ENCODE measurements around the gene MTIF2. TPM values are rescaled to one million over a fixed set of nuclear protein-coding genes. Genes with fewer than 3 reads are reported as not detected.
"Not testable (repeated sequence)": the region's sequence is repeated elsewhere in the genome, so short reads cannot be mapped to it uniquely, and the experiment has no call there.

The MTIF2 gene
- total RNA-seq, 1 experiment from 2014 or later, result 34.1 TPM

DNA sequence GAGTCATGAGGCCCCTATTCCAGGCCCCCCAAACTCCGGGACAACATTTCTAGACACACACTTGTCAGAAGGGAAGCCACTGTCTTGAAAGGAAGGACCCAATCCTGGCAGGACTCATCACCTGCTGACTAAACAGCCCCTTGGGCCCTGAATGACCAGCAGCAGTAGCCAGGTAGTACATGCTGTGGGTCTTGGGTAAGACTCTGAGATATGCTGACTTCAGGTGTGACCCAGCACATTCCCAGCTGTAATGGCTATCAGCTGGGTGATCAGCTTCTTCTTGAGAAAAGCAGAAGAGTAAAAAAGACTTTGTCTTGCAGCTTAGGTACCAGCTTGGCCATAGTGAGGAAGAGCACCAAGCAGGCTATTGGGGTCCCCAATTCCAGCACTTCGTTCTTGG, 72.5 kb downstream of the MTIF2 start:
- DNase-seq (ENCODE audit: low read depth, low spot score) (no peak), ATAC-seq (no peak)
- no peak overlapping the region for H3K4me3 ChIP-seq (ENCODE audit: low read depth in 2 of 2, low read length in 2 of 2)
- in situ Hi-C loops (cut with HindIII; ENCODE audit: low pct_unique_long_range_greater_than_20kb, low sequenced_read_pairs) (no loop called here), intact Hi-C loops (cut with micrococcal nuclease; ENCODE audit: unreplicated experiment) (no loop called here)
- ChIA-PET POLR2A (no interaction called here), CTCF (no interaction called here)
- H3K27ac ChIP-seq (ENCODE audit: low read length), result no peak overlapping the region
- H3K27me3 ChIP-seq (ENCODE audit: control insufficient read depth, insufficient read depth, low read length), result no peaks in the 10 kb centered on the region
- TF ChIP-seq, protein P1, sequence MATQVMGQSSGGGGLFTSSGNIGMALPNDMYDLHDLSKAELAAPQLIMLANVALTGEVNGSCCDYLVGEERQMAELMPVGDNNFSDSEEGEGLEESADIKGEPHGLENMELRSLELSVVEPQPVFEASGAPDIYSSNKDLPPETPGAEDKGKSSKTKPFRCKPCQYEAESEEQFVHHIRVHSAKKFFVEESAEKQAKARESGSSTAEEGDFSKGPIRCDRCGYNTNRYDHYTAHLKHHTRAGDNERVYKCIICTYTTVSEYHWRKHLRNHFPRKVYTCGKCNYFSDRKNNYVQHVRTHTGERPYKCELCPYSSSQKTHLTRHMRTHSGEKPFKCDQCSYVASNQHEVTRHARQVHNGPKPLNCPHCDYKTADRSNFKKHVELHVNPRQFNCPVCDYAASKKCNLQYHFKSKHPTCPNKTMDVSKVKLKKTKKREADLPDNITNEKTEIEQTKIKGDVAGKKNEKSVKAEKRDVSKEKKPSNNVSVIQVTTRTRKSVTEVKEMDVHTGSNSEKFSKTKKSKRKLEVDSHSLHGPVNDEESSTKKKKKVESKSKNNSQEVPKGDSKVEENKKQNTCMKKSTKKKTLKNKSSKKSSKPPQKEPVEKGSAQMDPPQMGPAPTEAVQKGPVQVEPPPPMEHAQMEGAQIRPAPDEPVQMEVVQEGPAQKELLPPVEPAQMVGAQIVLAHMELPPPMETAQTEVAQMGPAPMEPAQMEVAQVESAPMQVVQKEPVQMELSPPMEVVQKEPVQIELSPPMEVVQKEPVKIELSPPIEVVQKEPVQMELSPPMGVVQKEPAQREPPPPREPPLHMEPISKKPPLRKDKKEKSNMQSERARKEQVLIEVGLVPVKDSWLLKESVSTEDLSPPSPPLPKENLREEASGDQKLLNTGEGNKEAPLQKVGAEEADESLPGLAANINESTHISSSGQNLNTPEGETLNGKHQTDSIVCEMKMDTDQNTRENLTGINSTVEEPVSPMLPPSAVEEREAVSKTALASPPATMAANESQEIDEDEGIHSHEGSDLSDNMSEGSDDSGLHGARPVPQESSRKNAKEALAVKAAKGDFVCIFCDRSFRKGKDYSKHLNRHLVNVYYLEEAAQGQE (IDR thresholded peaks at IDR 0.05; ENCODE audit: insufficient read depth in 1 of 2, low read depth in 2 of 2, low read length in 1 of 2), result no peak
- TF ChIP-seq POLR2AphosphoS5 (IDR thresholded peaks at IDR 0.05; ENCODE audit: low read depth, low read length) (no peak), TCF7L2 (IDR thresholded peaks at IDR 0.05; ENCODE audit: low read depth, low read length) (no peak)
- TF ChIP-seq, protein P2, sequence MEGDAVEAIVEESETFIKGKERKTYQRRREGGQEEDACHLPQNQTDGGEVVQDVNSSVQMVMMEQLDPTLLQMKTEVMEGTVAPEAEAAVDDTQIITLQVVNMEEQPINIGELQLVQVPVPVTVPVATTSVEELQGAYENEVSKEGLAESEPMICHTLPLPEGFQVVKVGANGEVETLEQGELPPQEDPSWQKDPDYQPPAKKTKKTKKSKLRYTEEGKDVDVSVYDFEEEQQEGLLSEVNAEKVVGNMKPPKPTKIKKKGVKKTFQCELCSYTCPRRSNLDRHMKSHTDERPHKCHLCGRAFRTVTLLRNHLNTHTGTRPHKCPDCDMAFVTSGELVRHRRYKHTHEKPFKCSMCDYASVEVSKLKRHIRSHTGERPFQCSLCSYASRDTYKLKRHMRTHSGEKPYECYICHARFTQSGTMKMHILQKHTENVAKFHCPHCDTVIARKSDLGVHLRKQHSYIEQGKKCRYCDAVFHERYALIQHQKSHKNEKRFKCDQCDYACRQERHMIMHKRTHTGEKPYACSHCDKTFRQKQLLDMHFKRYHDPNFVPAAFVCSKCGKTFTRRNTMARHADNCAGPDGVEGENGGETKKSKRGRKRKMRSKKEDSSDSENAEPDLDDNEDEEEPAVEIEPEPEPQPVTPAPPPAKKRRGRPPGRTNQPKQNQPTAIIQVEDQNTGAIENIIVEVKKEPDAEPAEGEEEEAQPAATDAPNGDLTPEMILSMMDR (IDR thresholded peaks at IDR 0.05), result no peak
- H3K9me3 ChIP-seq (ENCODE audit: control insufficient read depth, insufficient read depth, low read depth, low read length), result no peaks in the 10 kb centered on the region; the same call in 1 of the 2 replicates
- BruUV-seq (replicated peaks), result no TSS peak
- no peaks in the 10 kb centered on the region for H3K4me1 ChIP-seq (ENCODE audit: control insufficient read depth, insufficient read depth, low read length)
- H3K36me3 ChIP-seq (ENCODE audit: control insufficient read depth, insufficient read depth, low read length), result no peaks in the 10 kb centered on the region

DNA sequence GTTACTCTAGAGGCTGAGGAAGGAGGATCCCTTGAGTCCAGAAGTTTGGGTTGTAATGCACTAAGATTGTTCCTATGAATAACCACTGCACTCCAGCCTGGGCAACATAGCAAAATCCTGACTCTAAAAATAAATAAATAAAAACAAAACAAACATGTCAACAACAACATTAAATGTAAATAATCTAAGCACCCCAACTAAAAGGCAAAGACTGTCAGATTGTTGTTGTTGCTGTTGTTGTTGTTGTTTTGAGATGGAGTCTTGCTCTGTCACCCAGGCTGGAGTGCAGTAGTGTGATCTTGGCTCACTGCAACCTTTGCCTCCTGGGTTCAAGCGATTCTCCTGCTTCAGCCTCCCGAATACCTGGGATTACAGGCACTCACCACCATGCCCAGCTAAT, 77.1 kb downstream of the MTIF2 start:
- CTCF ChIA-PET, ATAC-seq: not testable (repeated sequence)

DNA sequence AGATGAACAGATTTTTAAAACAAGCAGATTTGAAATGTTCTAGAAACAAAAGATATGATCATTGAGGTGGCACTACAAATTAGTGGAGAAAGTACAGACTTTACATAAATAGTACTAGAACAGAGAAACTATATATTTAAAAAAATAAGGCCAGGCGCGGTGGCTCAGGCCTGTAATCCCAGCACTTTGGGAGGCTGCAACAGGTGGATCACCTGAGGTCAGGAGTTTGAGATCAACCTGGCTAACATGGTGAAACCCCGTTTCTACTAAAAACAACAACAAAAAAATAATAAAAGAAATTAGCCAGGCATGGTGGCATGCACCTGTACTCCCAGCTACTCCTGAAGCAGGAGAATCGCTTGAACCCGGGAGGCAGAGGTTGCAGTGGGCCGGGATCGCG, 82.2 kb downstream of the MTIF2 start:
- POLR2A ChIA-PET; BruUV-seq (replicated peaks); H3K4me1 ChIP-seq (ENCODE audit: control insufficient read depth, insufficient read depth, low read length); intact Hi-C loops (cut with micrococcal nuclease; ENCODE audit: unreplicated experiment); CTCF ChIA-PET; in situ Hi-C loops (cut with HindIII; ENCODE audit: low pct_unique_long_range_greater_than_20kb, low sequenced_read_pairs); H3K36me3 ChIP-seq (ENCODE audit: control insufficient read depth, insufficient read depth, low read length); ATAC-seq; H3K4me3 ChIP-seq (ENCODE audit: low read depth in 2 of 2, low read length in 2 of 2); DNase-seq (ENCODE audit: low read depth, low spot score); H3K27ac ChIP-seq (ENCODE audit: low read length); H3K27me3 ChIP-seq (ENCODE audit: control insufficient read depth, insufficient read depth, low read length); H3K9me3 ChIP-seq (ENCODE audit: control insufficient read depth, insufficient read depth, low read depth, low read length): not testable (repeated sequence)

More for the DNA sequence above, 77.1 kb downstream of the MTIF2 start:
- intact Hi-C loops (cut with micrococcal nuclease; ENCODE audit: unreplicated experiment); H3K4me3 ChIP-seq (ENCODE audit: low read depth in 2 of 2, low read length in 2 of 2); H3K36me3 ChIP-seq (ENCODE audit: control insufficient read depth, insufficient read depth, low read length); H3K9me3 ChIP-seq (ENCODE audit: control insufficient read depth, insufficient read depth, low read depth, low read length); H3K27ac ChIP-seq (ENCODE audit: low read length); BruUV-seq (replicated peaks); POLR2A ChIA-PET; DNase-seq (ENCODE audit: low read depth, low spot score); in situ Hi-C loops (cut with HindIII; ENCODE audit: low pct_unique_long_range_greater_than_20kb, low sequenced_read_pairs); H3K27me3 ChIP-seq (ENCODE audit: control insufficient read depth, insufficient read depth, low read length); H3K4me1 ChIP-seq (ENCODE audit: control insufficient read depth, insufficient read depth, low read length): not testable (repeated sequence)

Other genes with a start within 250 kb of the MTIF2 start
- 513 TPM for gene RTN4, start 218.8 kb downstream of the MTIF2 start, total RNA-seq (2021; ENCODE audit: unreplicated experiment)
- gene CLHC1, start 36.9 kb downstream of the MTIF2 start, total RNA-seq (2021; ENCODE audit: unreplicated experiment), result 3.6 TPM
- gene RPS27A, start 36.5 kb downstream of the MTIF2 start, total RNA-seq (2021; ENCODE audit: unreplicated experiment), result 853 TPM
- 99.8 TPM for gene CCDC88A, start 150.6 kb upstream of the MTIF2 start, total RNA-seq (2021; ENCODE audit: unreplicated experiment)